NCI-H1417 treated with DMSO at 0.1 percent for 48 hours (cell line): Measurements from ENCODE around the gene NKPD1.

Experiments used
- DNase-seq: peaks from one replicate; lab custom pipeline; 2025; lab: John Stamatoyannopoulos, UW

The NKPD1 gene

GRCh38 chr19:45173816-45174215 lies 13.0 kb upstream of the NKPD1 start:
- no peak for DNase-seq

- no peak for DNase-seq
These were observed 11.9 kb upstream of the NKPD1 start for GRCh38 chr19:45172611-45173208.

- DNase-seq: no peak
These were observed 11.4 kb upstream of the NKPD1 start for GRCh38 chr19:45172173-45172572.

GRCh38 chr19:45171211-45171623 lies 10.4 kb upstream of the NKPD1 start:
- DNase-seq: no peak

- DNase-seq: no peak
These were observed 9.6 kb upstream of the NKPD1 start for GRCh38 chr19:45170146-45171106.

- no peak for DNase-seq
These were observed 8.8 kb upstream of the NKPD1 start for GRCh38 chr19:45169602-45170001.

- DNase-seq: no peak
These were observed 8.1 kb upstream of the NKPD1 start for GRCh38 chr19:45168767-45169351.

- DNase-seq: no peak
These were observed 6.0 kb upstream of the NKPD1 start for GRCh38 chr19:45166723-45167252.

GRCh38 chr19:45164577-45165335 lies 4.0 kb upstream of the NKPD1 start:
- no peak for DNase-seq

- no peak for DNase-seq
These were observed 3.1 kb upstream of the NKPD1 start for GRCh38 chr19:45163751-45164460.

GRCh38 chr19:45163156-45163555 lies 2.4 kb upstream of the NKPD1 start:
- no peak for DNase-seq

- no peak for DNase-seq
These were observed 1.9 kb upstream of the NKPD1 start for GRCh38 chr19:45162608-45163143.

GRCh38 chr19:45161738-45162607 lies 1.2 kb upstream of the NKPD1 start:
- no peak for DNase-seq

GRCh38 chr19:45159971-45160324 lies 834 bp downstream of the NKPD1 start:
- no peak for DNase-seq

GRCh38 chr19:45159210-45159970 lies 1.4 kb downstream of the NKPD1 start:
- DNase-seq: no peak

- DNase-seq: no peak
These were observed 2.1 kb downstream of the NKPD1 start for GRCh38 chr19:45158503-45159209.

GRCh38 chr19:45156751-45157150 lies 4.0 kb downstream of the NKPD1 start:
- no peak for DNase-seq

GRCh38 chr19:45156011-45156630 lies 4.7 kb downstream of the NKPD1 start:
- DNase-seq: no peak
